Smooth muscle cell (in vitro differentiated cells): ENCODE measurements around the gene PRDM1. TPM values are rescaled to one million over a fixed set of nuclear protein-coding genes. Genes with fewer than 3 reads are reported as not detected.

Experiments used
- DNase-seq: peaks from one replicate; lab custom pipeline; 2025; ENCODE audit not compliant: unreplicated experiment; lab: John Stamatoyannopoulos, UW
- H2AFZ ChIP-seq: fragments of 200-600 bp; sonication (generic); 2 replicates; pipeline ENCODE4 v1.6.0; 2016; ENCODE audit warnings: antibody characterized with exemption, low read depth, mild to moderate bottlenecking
- H3F3A ChIP-seq: fragments of 200-600 bp; sonication (generic); 2 replicates; pipeline ENCODE4 v1.6.0; 2017; ENCODE audit warnings: antibody characterized with exemption, low read depth
- H3K27ac ChIP-seq: fragments of 200-600 bp; sonication (generic); 2 replicates; pipeline ENCODE4 v1.5.1; 2016; ENCODE audit warnings: low read depth, mild to moderate bottlenecking
- H3K27me3 ChIP-seq: fragments of 200-600 bp; sonication (generic); 2 replicates; pipeline ENCODE4 v1.6.1; 2016; ENCODE audit warnings: low read depth, mild to moderate bottlenecking
- H3K36me3 ChIP-seq: fragments of 200-600 bp; sonication (generic); 2 replicates; pipeline ENCODE4 v1.5.1; 2016; ENCODE audit warnings: low read depth
- H3K4me1 ChIP-seq: fragments of 200-600 bp; sonication (generic); 2 replicates; pipeline ENCODE4 v1.5.1; 2016; ENCODE audit warnings: low read depth
- H3K4me2 ChIP-seq: fragments of 200-600 bp; sonication (generic); 2 replicates; pipeline ENCODE4 v1.6.0; 2016; ENCODE audit warnings: mild to moderate bottlenecking
- H3K4me3 ChIP-seq: fragments of 200-600 bp; sonication (generic); 2 replicates; pipeline ENCODE4 v1.5.1; 2016; ENCODE audit warnings: mild to moderate bottlenecking
- H3K79me2 ChIP-seq: fragments of 200-600 bp; sonication (generic); 2 replicates; pipeline ENCODE4 v1.6.0; 2016; ENCODE audit warnings: low read depth, mild to moderate bottlenecking
- H3K9ac ChIP-seq: fragments of 200-600 bp; sonication (generic); 2 replicates; pipeline ENCODE4 v1.6.0; 2016; ENCODE audit warnings: low read depth
- H3K9me3 ChIP-seq: fragments of 200-600 bp; sonication (generic); replicated peaks from 2 replicates; pipeline ENCODE4 v1.5.1; 2016; ENCODE audit warnings: low read depth
- H4K20me1 ChIP-seq: fragments of 200-600 bp; sonication (generic); 2 replicates; pipeline ENCODE4 v1.6.0; 2016; ENCODE audit warnings: low read depth
- CTCF ChIP-seq: fragments of 200-600 bp; sonication (generic); IDR thresholded peaks from 2 replicates; pipeline ENCODE4 v1.5.1; 2017; ENCODE audit warnings: borderline replicate concordance, mild to moderate bottlenecking, antibody characterized with exemption; ENCODE audit not compliant: insufficient read depth, poor library complexity, severe bottlenecking
- WGBS: methylation state at CpG from one replicate; pipeline ENCODE4 v1.1.7; 2016; ENCODE audit warnings: low lambda C conversion rate; 5-methylcytosine and 5-hydroxymethylcytosine counted together
- polyA plus RNA-seq: library from polyadenylated mRNA; unstranded; fragments of >200 nt; fragmentation: Nextera tagmentation; extraction: Ambion mirVana; gene quantifications from 2 replicates; pipeline ENCODE4 v1.2.1, GENCODE V29; 2016
- total RNA-seq: library from RNA; depleted of rRNA; stranded (reverse); fragments of >200 nt; gene quantifications from 2 replicates; pipeline ENCODE4 v1.2.3, GENCODE V29; 2014

Gene PRDM1
- total and polyA plus RNA-seq, 2 experiments from 2014 or later, result 15.1 to 15.6 TPM

- Histone ChIP-seq H4K20me1 (no peaks in the 10 kb centered on the region), H3K79me2 (no peaks in the 10 kb centered on the region), H3K36me3 (no peaks in the 10 kb centered on the region), H2AFZ (no peak overlapping the region), H3K27me3 (no peaks in the 10 kb centered on the region), H3K4me3 (no peak overlapping the region), H3K27ac (no peak overlapping the region), H3K4me2 (no peak overlapping the region), H3K9ac (no peak overlapping the region), H3K9me3 (no peaks in the 10 kb centered on the region), H3F3A (no peaks in the 10 kb centered on the region), H3K4me1 (no peaks in the 10 kb centered on the region)
- TF ChIP-seq CTCF, result no peak
- 88% methylated on average over 12 of the region's 12 CpGs for WGBS
- no peak for DNase-seq
These were observed 57.5 kb downstream of the PRDM1 start for GRCh38 chr6:106143665-106144064.

- Histone ChIP-seq H3K9ac (no peak overlapping the region), H3K27me3 (no peaks in the 10 kb centered on the region), H4K20me1 (no peaks in the 10 kb centered on the region), H3K4me1 (no peaks in the 10 kb centered on the region), H3K9me3 (no peaks in the 10 kb centered on the region), H3F3A (no peaks in the 10 kb centered on the region), H3K27ac (no peak overlapping the region), H3K4me3 (no peak overlapping the region), H3K4me2 (no peak overlapping the region), H3K79me2 (no peaks in the 10 kb centered on the region), H3K36me3 (no peaks in the 10 kb centered on the region), H2AFZ (no peak overlapping the region)
- TF ChIP-seq CTCF, result no peak
- WGBS, result 74% methylated on average over 4 of the region's 4 CpGs
- no peak for DNase-seq
These were observed 59.0 kb downstream of the PRDM1 start for GRCh38 chr6:106145144-106145543.

- Histone ChIP-seq H3K4me1 (no peaks in the 10 kb centered on the region), H3F3A (no peaks in the 10 kb centered on the region), H3K79me2 (no peaks in the 10 kb centered on the region), H3K27me3 (no peaks in the 10 kb centered on the region), H3K4me2 (no peak overlapping the region), H3K9me3 (no peaks in the 10 kb centered on the region), H4K20me1 (no peaks in the 10 kb centered on the region), H3K9ac (no peak overlapping the region), H3K4me3 (no peak overlapping the region), H3K36me3 (no peaks in the 10 kb centered on the region), H3K27ac (no peak overlapping the region), H2AFZ (no peak overlapping the region)
- no peak for DNase-seq
- TF ChIP-seq CTCF, result no peak
- 54% methylated on average over 7 of the region's 7 CpGs for WGBS
These were observed 59.6 kb downstream of the PRDM1 start for GRCh38 chr6:106145741-106146227.

- H4K20me1 ChIP-seq, result no peaks in the 10 kb centered on the region
- no peak for DNase-seq
- H3K27ac ChIP-seq, result no peak overlapping the region
- H3K9ac ChIP-seq, result no peak overlapping the region
- no peaks in the 10 kb centered on the region for H3K4me1 ChIP-seq
- 84% methylated on average over 2 of the region's 2 CpGs for WGBS
- no peaks in the 10 kb centered on the region for H3K9me3 ChIP-seq
- no peak overlapping the region for H2AFZ ChIP-seq
- H3F3A ChIP-seq, result no peaks in the 10 kb centered on the region
- H3K36me3 ChIP-seq, result no peaks in the 10 kb centered on the region
- no peak for TF ChIP-seq CTCF
- no peaks in the 10 kb centered on the region for H3K79me2 ChIP-seq
- H3K4me3 ChIP-seq, result no peak overlapping the region
- no peaks in the 10 kb centered on the region for H3K27me3 ChIP-seq
- H3K4me2 ChIP-seq, result no peak overlapping the region
These were observed 60.8 kb downstream of the PRDM1 start for GRCh38 chr6:106146852-106147351.
